ENCODE results near the gene SEC16B. TPM values are rescaled to one million over a fixed set of nuclear protein-coding genes. Genes with fewer than 3 reads are reported as not detected.

The SEC16B gene
- total and polyA plus RNA-seq, 2 donors: 0.28 to 1.6 TPM

GRCh38 chr1:177926201-177926600, 43.7 kb downstream of the SEC16B start:
- no peak for DNase-seq (ENCODE audit: low read depth in 6 of 9, low spot score in 9 of 9)

GRCh38 chr1:177925006-177925405, 44.9 kb downstream of the SEC16B start:
- no peaks in the 10 kb centered on the region for H3K4me1 ChIP-seq (ENCODE audit: control insufficient read depth in 2 of 2, insufficient read depth in 2 of 2, low read length in 2 of 2)
- no peaks in the 10 kb centered on the region for H3K36me3 ChIP-seq (ENCODE audit: control insufficient read depth in 2 of 2, insufficient read depth in 2 of 2, low read length in 1 of 2)
- H3K27ac ChIP-seq (ENCODE audit: low read depth in 1 of 2, low read length in 1 of 2): no peak overlapping the region
- no peaks in the 10 kb centered on the region for H3K27me3 ChIP-seq (ENCODE audit: control insufficient read depth in 2 of 2, insufficient read depth in 1 of 2, low read length in 1 of 2)
- DNase-seq (ENCODE audit: low read depth in 6 of 9, low spot score in 9 of 9): no peak
- 45% methylated on average over 2 of the region's 2 CpGs for WGBS
- no peak overlapping the region for H3K4me3 ChIP-seq (ENCODE audit: low read length in 2 of 2)
- H3K9me3 ChIP-seq (ENCODE audit: control insufficient read depth in 2 of 2, insufficient read depth in 1 of 2, low read length in 1 of 2): no peaks in the 10 kb centered on the region

More at GRCh38 chr1:177926201-177926600, 43.7 kb downstream of the SEC16B start:
- Histone ChIP-seq H3K4me1 (ENCODE audit: control insufficient read depth in 2 of 2, insufficient read depth in 2 of 2, low read length in 2 of 2) (no peaks in the 10 kb centered on the region), H3K27me3 (ENCODE audit: control insufficient read depth in 2 of 2, insufficient read depth in 1 of 2, low read length in 1 of 2) (no peaks in the 10 kb centered on the region), H3K4me3 (ENCODE audit: low read length in 2 of 2) (no peak overlapping the region), H3K36me3 (ENCODE audit: control insufficient read depth in 2 of 2, insufficient read depth in 2 of 2, low read length in 1 of 2) (no peaks in the 10 kb centered on the region), H3K27ac (ENCODE audit: low read depth in 1 of 2, low read length in 1 of 2) (no peak overlapping the region), H3K9me3 (ENCODE audit: control insufficient read depth in 2 of 2, insufficient read depth in 1 of 2, low read length in 1 of 2) (no peaks in the 10 kb centered on the region)

- Histone ChIP-seq H3K27ac (ENCODE audit: low read depth in 1 of 2, low read length in 1 of 2) (no peak overlapping the region), H3K4me1 (ENCODE audit: control insufficient read depth in 2 of 2, insufficient read depth in 2 of 2, low read length in 2 of 2) (no peaks in the 10 kb centered on the region), H3K4me3 (ENCODE audit: low read length in 2 of 2) (no peak overlapping the region), H3K27me3 (ENCODE audit: control insufficient read depth in 2 of 2, insufficient read depth in 1 of 2, low read length in 1 of 2) (no peaks in the 10 kb centered on the region), H3K9me3 (ENCODE audit: control insufficient read depth in 2 of 2, insufficient read depth in 1 of 2, low read length in 1 of 2) (no peaks in the 10 kb centered on the region), H3K36me3 (ENCODE audit: control insufficient read depth in 2 of 2, insufficient read depth in 2 of 2, low read length in 1 of 2) (no peaks in the 10 kb centered on the region)
- 93% methylated on average over 3 of the region's 3 CpGs for WGBS
- no peak for DNase-seq (ENCODE audit: low read depth in 6 of 9, low spot score in 9 of 9)
Measured at GRCh38 chr1:177923441-177923840, 46.4 kb downstream of the SEC16B start.

DNA sequence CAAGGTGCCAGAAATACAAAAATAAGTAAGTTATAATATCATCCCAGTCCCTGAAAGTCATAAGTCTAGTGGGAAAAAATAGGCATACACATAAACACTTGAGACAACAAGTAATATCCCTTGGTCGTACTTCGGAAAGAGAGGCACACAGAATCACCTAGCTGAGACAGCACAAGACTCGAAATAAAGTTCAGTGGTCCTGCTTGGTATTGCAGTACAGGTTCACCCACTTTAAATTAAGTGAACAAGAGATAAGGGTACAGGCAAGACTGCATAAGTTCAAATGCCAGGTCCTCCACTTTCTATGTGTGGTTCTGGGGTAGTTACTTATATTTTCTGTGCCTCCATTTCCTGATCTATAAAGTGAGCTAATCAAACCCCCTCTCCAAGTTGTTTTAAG, 47.6 kb downstream of the SEC16B start:
- Histone ChIP-seq H3K27ac (ENCODE audit: low read depth in 1 of 2, low read length in 1 of 2) (no peak overlapping the region), H3K27me3 (ENCODE audit: control insufficient read depth in 2 of 2, insufficient read depth in 1 of 2, low read length in 1 of 2) (no peaks in the 10 kb centered on the region), H3K4me3 (ENCODE audit: low read length in 2 of 2) (no peak overlapping the region), H3K4me1 (ENCODE audit: control insufficient read depth in 2 of 2, insufficient read depth in 2 of 2, low read length in 2 of 2) (no peaks in the 10 kb centered on the region), H3K9me3 (ENCODE audit: control insufficient read depth in 2 of 2, insufficient read depth in 1 of 2, low read length in 1 of 2) (no peaks in the 10 kb centered on the region), H3K36me3 (ENCODE audit: control insufficient read depth in 2 of 2, insufficient read depth in 2 of 2, low read length in 1 of 2) (no peaks in the 10 kb centered on the region)
- WGBS: 95% methylated on average over 3 of the region's 3 CpGs
- DNase-seq (ENCODE audit: low read depth in 6 of 9, low spot score in 9 of 9): no peak

DNA sequence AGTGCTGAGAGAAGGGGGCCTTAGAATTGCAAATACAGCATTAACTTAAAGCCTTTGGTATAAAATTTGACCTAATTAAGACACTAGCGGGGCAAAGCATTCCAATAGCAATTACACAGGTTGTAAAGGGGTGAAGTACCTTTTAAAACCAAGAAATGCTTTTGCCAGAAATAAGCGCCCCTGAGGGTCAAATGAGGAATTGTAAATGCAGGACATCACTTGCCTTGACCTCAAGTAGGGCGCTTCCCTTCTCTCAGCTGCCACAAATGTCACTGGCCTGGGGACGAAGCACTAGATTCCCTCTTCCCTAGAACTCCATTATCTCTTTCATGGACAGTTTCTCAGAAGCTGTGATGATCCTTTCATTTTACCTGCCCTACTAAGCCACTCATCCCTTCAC, 48.3 kb downstream of the SEC16B start:
- no peaks in the 10 kb centered on the region for H3K9me3 ChIP-seq (ENCODE audit: control insufficient read depth in 2 of 2, insufficient read depth in 1 of 2, low read length in 1 of 2)
- DNase-seq (ENCODE audit: low read depth in 6 of 9, low spot score in 9 of 9): no peak
- WGBS: 92% methylated on average over 4 of the region's 4 CpGs

GRCh38 chr1:177920091-177920490, 49.8 kb downstream of the SEC16B start:
- no peaks in the 10 kb centered on the region for H3K9me3 ChIP-seq (ENCODE audit: control insufficient read depth in 2 of 2, insufficient read depth in 1 of 2, low read length in 1 of 2)
- DNase-seq (ENCODE audit: low read depth in 6 of 9, low spot score in 9 of 9): no peak
- no peaks in the 10 kb centered on the region for H3K36me3 ChIP-seq (ENCODE audit: control insufficient read depth in 2 of 2, insufficient read depth in 2 of 2, low read length in 1 of 2)
- no peaks in the 10 kb centered on the region for H3K4me1 ChIP-seq (ENCODE audit: control insufficient read depth in 2 of 2, insufficient read depth in 2 of 2, low read length in 2 of 2)
- H3K27ac ChIP-seq (ENCODE audit: low read depth in 1 of 2, low read length in 1 of 2): no peak overlapping the region
- WGBS: 96% methylated on average over 2 of the region's 2 CpGs
- H3K27me3 ChIP-seq (ENCODE audit: control insufficient read depth in 2 of 2, insufficient read depth in 1 of 2, low read length in 1 of 2): no peaks in the 10 kb centered on the region
- H3K4me3 ChIP-seq (ENCODE audit: low read length in 2 of 2): no peak overlapping the region

More for the DNA sequence above, 48.3 kb downstream of the SEC16B start:
- Histone ChIP-seq H3K27me3 (ENCODE audit: control insufficient read depth in 2 of 2, insufficient read depth in 1 of 2, low read length in 1 of 2) (no peaks in the 10 kb centered on the region), H3K36me3 (ENCODE audit: control insufficient read depth in 2 of 2, insufficient read depth in 2 of 2, low read length in 1 of 2) (no peaks in the 10 kb centered on the region), H3K4me1 (ENCODE audit: control insufficient read depth in 2 of 2, insufficient read depth in 2 of 2, low read length in 2 of 2) (no peaks in the 10 kb centered on the region), H3K27ac (ENCODE audit: low read depth in 1 of 2, low read length in 1 of 2) (no peak overlapping the region), H3K4me3 (ENCODE audit: low read length in 2 of 2) (no peak overlapping the region)

DNA sequence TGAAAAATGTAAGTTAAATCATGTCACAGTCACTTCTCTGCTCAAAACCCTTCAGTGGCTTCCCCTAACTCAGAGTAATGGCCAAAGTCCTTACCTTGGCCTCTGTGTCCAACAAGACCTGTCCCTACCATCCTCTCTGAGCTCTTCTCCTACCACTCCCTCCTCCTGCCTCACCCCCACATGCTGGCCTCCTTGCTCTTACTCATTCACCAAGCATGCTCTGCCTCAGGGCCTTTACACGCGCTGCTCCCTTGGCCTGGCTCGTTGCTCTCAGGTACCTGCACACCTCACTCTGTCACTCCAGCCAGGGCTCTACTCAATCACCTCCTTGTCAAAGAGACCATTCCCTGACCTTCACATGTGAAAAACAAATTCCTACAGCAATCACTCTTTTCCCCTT, 54.2 kb downstream of the SEC16B start:
- DNase-seq (ENCODE audit: low read depth in 6 of 9, low spot score in 9 of 9): no peak
- H3K9me3 ChIP-seq (ENCODE audit: control insufficient read depth in 2 of 2, insufficient read depth in 1 of 2, low read length in 1 of 2): no peaks in the 10 kb centered on the region
- no peak overlapping the region for H3K27ac ChIP-seq (ENCODE audit: low read depth in 1 of 2, low read length in 1 of 2)
- H3K4me3 ChIP-seq (ENCODE audit: low read length in 2 of 2): no peak overlapping the region
- no peaks in the 10 kb centered on the region for H3K27me3 ChIP-seq (ENCODE audit: control insufficient read depth in 2 of 2, insufficient read depth in 1 of 2, low read length in 1 of 2)
- no peaks in the 10 kb centered on the region for H3K36me3 ChIP-seq (ENCODE audit: control insufficient read depth in 2 of 2, insufficient read depth in 2 of 2, low read length in 1 of 2)
- 93% methylated on average over 3 of the region's 3 CpGs for WGBS
- no peaks in the 10 kb centered on the region for H3K4me1 ChIP-seq (ENCODE audit: control insufficient read depth in 2 of 2, insufficient read depth in 2 of 2, low read length in 2 of 2)

- WGBS: 93% methylated on average over 7 of the region's 7 CpGs
- H3K9me3 ChIP-seq (ENCODE audit: control insufficient read depth in 2 of 2, insufficient read depth in 1 of 2, low read length in 1 of 2): no peaks in the 10 kb centered on the region
- H3K4me1 ChIP-seq (ENCODE audit: control insufficient read depth in 2 of 2, insufficient read depth in 2 of 2, low read length in 2 of 2): no peaks in the 10 kb centered on the region
- no peaks in the 10 kb centered on the region for H3K36me3 ChIP-seq (ENCODE audit: control insufficient read depth in 2 of 2, insufficient read depth in 2 of 2, low read length in 1 of 2)
- no peaks in the 10 kb centered on the region for H3K27me3 ChIP-seq (ENCODE audit: control insufficient read depth in 2 of 2, insufficient read depth in 1 of 2, low read length in 1 of 2)
- no peak overlapping the region for H3K4me3 ChIP-seq (ENCODE audit: low read length in 2 of 2)
- H3K27ac ChIP-seq (ENCODE audit: low read depth in 1 of 2, low read length in 1 of 2): no peak overlapping the region
- no peak for DNase-seq (ENCODE audit: low read depth in 6 of 9, low spot score in 9 of 9)
Measured at GRCh38 chr1:177914603-177915002, 55.3 kb downstream of the SEC16B start.

GRCh38 chr1:177913762-177914540, 55.9 kb downstream of the SEC16B start:
- H3K27ac ChIP-seq (ENCODE audit: low read depth in 1 of 2, low read length in 1 of 2): no peak overlapping the region
- WGBS: 43% methylated on average over 4 of the region's 4 CpGs
- H3K9me3 ChIP-seq (ENCODE audit: control insufficient read depth in 2 of 2, insufficient read depth in 1 of 2, low read length in 1 of 2): no peaks in the 10 kb centered on the region
- no peak for DNase-seq (ENCODE audit: low read depth in 6 of 9, low spot score in 9 of 9)
- H3K36me3 ChIP-seq (ENCODE audit: control insufficient read depth in 2 of 2, insufficient read depth in 2 of 2, low read length in 1 of 2): no peaks in the 10 kb centered on the region
- no peaks in the 10 kb centered on the region for H3K4me1 ChIP-seq (ENCODE audit: control insufficient read depth in 2 of 2, insufficient read depth in 2 of 2, low read length in 2 of 2)
- H3K27me3 ChIP-seq (ENCODE audit: control insufficient read depth in 2 of 2, insufficient read depth in 1 of 2, low read length in 1 of 2): no peaks in the 10 kb centered on the region
- no peak overlapping the region for H3K4me3 ChIP-seq (ENCODE audit: low read length in 2 of 2)

All from thymus (tissue), 11 donors.